ENCODE data around the gene SFMBT1.
"Not testable (repeated sequence)": the region's sequence is repeated elsewhere in the genome, so short reads cannot be mapped to it uniquely, and the experiment has no call there.

Gene SFMBT1

GRCh38 chr3:53039376-53039752 is 6.5 kb downstream of the SFMBT1 start:
- Histone ChIP-seq H3K36me3 (ENCODE audit: control insufficient read depth, insufficient read depth, low read length) (no peaks in the 10 kb centered on the region), H3K4me1 (ENCODE audit: control insufficient read depth, insufficient read depth, low read length, poor library complexity, severe bottlenecking) (peaks cover 38% of the 10 kb centered on the region), H3K9me3 (ENCODE audit: control insufficient read depth, low read length) (no peaks in the 10 kb centered on the region), H3K27ac (ENCODE audit: insufficient read depth, low read length, poor library complexity, severe bottlenecking) (no peak overlapping the region), H3K4me3 (ENCODE audit: insufficient read depth, low read depth, low read length, poor library complexity, severe bottlenecking) (no peak overlapping the region), H3K27me3 (replicated peaks; ENCODE audit: control insufficient read depth, insufficient read depth, low read length, poor library complexity, severe bottlenecking) (no peaks in the 10 kb centered on the region)
- no peak for DNase-seq

- no peaks in the 10 kb centered on the region for H3K36me3 ChIP-seq (ENCODE audit: control insufficient read depth, insufficient read depth, low read length)
- H3K27ac ChIP-seq (ENCODE audit: insufficient read depth, low read length, poor library complexity, severe bottlenecking) = no peak overlapping the region
- H3K4me3 ChIP-seq (ENCODE audit: insufficient read depth, low read depth, low read length, poor library complexity, severe bottlenecking) = no peak overlapping the region
- no peaks in the 10 kb centered on the region for H3K27me3 ChIP-seq (replicated peaks; ENCODE audit: control insufficient read depth, insufficient read depth, low read length, poor library complexity, severe bottlenecking)
- H3K4me1 ChIP-seq (ENCODE audit: control insufficient read depth, insufficient read depth, low read length, poor library complexity, severe bottlenecking) = peaks cover 38% of the 10 kb centered on the region
- H3K9me3 ChIP-seq (ENCODE audit: control insufficient read depth, low read length) = no peaks in the 10 kb centered on the region
- no peak for DNase-seq
These were observed 7.0 kb downstream of the SFMBT1 start for GRCh38 chr3:53038679-53039375.

- peak overlapping the region; percentile 20 for H3K27ac ChIP-seq (ENCODE audit: insufficient read depth, low read length, poor library complexity, severe bottlenecking)
- H3K27me3 ChIP-seq (replicated peaks; ENCODE audit: control insufficient read depth, insufficient read depth, low read length, poor library complexity, severe bottlenecking) = no peaks in the 10 kb centered on the region
- DNase-seq = no peak
- no peaks in the 10 kb centered on the region for H3K36me3 ChIP-seq (ENCODE audit: control insufficient read depth, insufficient read depth, low read length)
- peaks cover 46% of the 10 kb centered on the region for H3K4me1 ChIP-seq (ENCODE audit: control insufficient read depth, insufficient read depth, low read length, poor library complexity, severe bottlenecking)
- peak overlapping the region; percentile 3 for H3K4me3 ChIP-seq (ENCODE audit: insufficient read depth, low read depth, low read length, poor library complexity, severe bottlenecking)
- no peaks in the 10 kb centered on the region for H3K9me3 ChIP-seq (ENCODE audit: control insufficient read depth, low read length)
These were observed 9.9 kb downstream of the SFMBT1 start for GRCh38 chr3:53035825-53036619.

- not testable (repeated sequence) for H3K4me3 ChIP-seq (ENCODE audit: insufficient read depth, low read depth, low read length, poor library complexity, severe bottlenecking); H3K27me3 ChIP-seq (replicated peaks; ENCODE audit: control insufficient read depth, insufficient read depth, low read length, poor library complexity, severe bottlenecking); H3K36me3 ChIP-seq (ENCODE audit: control insufficient read depth, insufficient read depth, low read length); H3K9me3 ChIP-seq (ENCODE audit: control insufficient read depth, low read length); DNase-seq
- Histone ChIP-seq H3K27ac (ENCODE audit: insufficient read depth, low read length, poor library complexity, severe bottlenecking) (peak overlapping the region; percentile 20), H3K4me1 (ENCODE audit: control insufficient read depth, insufficient read depth, low read length, poor library complexity, severe bottlenecking) (peaks cover 44% of the 10 kb centered on the region)
These were observed 10.9 kb downstream of the SFMBT1 start for GRCh38 chr3:53035018-53035417.

GRCh38 chr3:53034411-53034810 is 11.5 kb downstream of the SFMBT1 start:
- not testable (repeated sequence) for H3K27me3 ChIP-seq (replicated peaks; ENCODE audit: control insufficient read depth, insufficient read depth, low read length, poor library complexity, severe bottlenecking); H3K4me3 ChIP-seq (ENCODE audit: insufficient read depth, low read depth, low read length, poor library complexity, severe bottlenecking)
- H3K4me1 ChIP-seq (ENCODE audit: control insufficient read depth, insufficient read depth, low read length, poor library complexity, severe bottlenecking) = peaks cover 41% of the 10 kb centered on the region

GRCh38 chr3:53032609-53033008 is 13.3 kb downstream of the SFMBT1 start:
- no peaks in the 10 kb centered on the region for H3K36me3 ChIP-seq (ENCODE audit: control insufficient read depth, insufficient read depth, low read length)
- no peak for DNase-seq
- no peak overlapping the region for H3K27ac ChIP-seq (ENCODE audit: insufficient read depth, low read length, poor library complexity, severe bottlenecking)
- no peaks in the 10 kb centered on the region for H3K9me3 ChIP-seq (ENCODE audit: control insufficient read depth, low read length)
- H3K27me3 ChIP-seq (replicated peaks; ENCODE audit: control insufficient read depth, insufficient read depth, low read length, poor library complexity, severe bottlenecking) = no peaks in the 10 kb centered on the region
- H3K4me3 ChIP-seq (ENCODE audit: insufficient read depth, low read depth, low read length, poor library complexity, severe bottlenecking) = no peak overlapping the region
- H3K4me1 ChIP-seq (ENCODE audit: control insufficient read depth, insufficient read depth, low read length, poor library complexity, severe bottlenecking) = peaks cover 33% of the 10 kb centered on the region

More at GRCh38 chr3:53034411-53034810, 11.5 kb downstream of the SFMBT1 start:
- not testable (repeated sequence) for H3K36me3 ChIP-seq (ENCODE audit: control insufficient read depth, insufficient read depth, low read length); DNase-seq; H3K27ac ChIP-seq (ENCODE audit: insufficient read depth, low read length, poor library complexity, severe bottlenecking); H3K9me3 ChIP-seq (ENCODE audit: control insufficient read depth, low read length)

GRCh38 chr3:53030619-53031449 is 15.0 kb downstream of the SFMBT1 start:
- H3K27me3 ChIP-seq (replicated peaks; ENCODE audit: control insufficient read depth, insufficient read depth, low read length, poor library complexity, severe bottlenecking) = no peaks in the 10 kb centered on the region
- H3K4me3 ChIP-seq (ENCODE audit: insufficient read depth, low read depth, low read length, poor library complexity, severe bottlenecking) = no peak overlapping the region
- DNase-seq = peak in 2 of 3 donors; percentile 4 to 17
- H3K27ac ChIP-seq (ENCODE audit: insufficient read depth, low read length, poor library complexity, severe bottlenecking) = peak overlapping the region; percentile 18
- peaks cover 32% of the 10 kb centered on the region for H3K4me1 ChIP-seq (ENCODE audit: control insufficient read depth, insufficient read depth, low read length, poor library complexity, severe bottlenecking)
- H3K9me3 ChIP-seq (ENCODE audit: control insufficient read depth, low read length) = no peaks in the 10 kb centered on the region
- no peaks in the 10 kb centered on the region for H3K36me3 ChIP-seq (ENCODE audit: control insufficient read depth, insufficient read depth, low read length)

- H3K27ac ChIP-seq (ENCODE audit: insufficient read depth, low read length, poor library complexity, severe bottlenecking) = no peak overlapping the region
- H3K4me3 ChIP-seq (ENCODE audit: insufficient read depth, low read depth, low read length, poor library complexity, severe bottlenecking) = no peak overlapping the region
- no peaks in the 10 kb centered on the region for H3K9me3 ChIP-seq (ENCODE audit: control insufficient read depth, low read length)
- peaks cover 23% of the 10 kb centered on the region for H3K4me1 ChIP-seq (ENCODE audit: control insufficient read depth, insufficient read depth, low read length, poor library complexity, severe bottlenecking)
- no peaks in the 10 kb centered on the region for H3K27me3 ChIP-seq (replicated peaks; ENCODE audit: control insufficient read depth, insufficient read depth, low read length, poor library complexity, severe bottlenecking)
- no peaks in the 10 kb centered on the region for H3K36me3 ChIP-seq (ENCODE audit: control insufficient read depth, insufficient read depth, low read length)
- DNase-seq = no peak
These were observed 17.2 kb downstream of the SFMBT1 start for GRCh38 chr3:53028641-53029040.

GRCh38 chr3:53027254-53027844 is 18.5 kb downstream of the SFMBT1 start:
- DNase-seq = no peak
- H3K4me1 ChIP-seq (ENCODE audit: control insufficient read depth, insufficient read depth, low read length, poor library complexity, severe bottlenecking) = peaks cover 28% of the 10 kb centered on the region

More at GRCh38 chr3:53027254-53027844, 18.5 kb downstream of the SFMBT1 start:
- H3K9me3 ChIP-seq (ENCODE audit: control insufficient read depth, low read length) = no peaks in the 10 kb centered on the region
- no peak overlapping the region for H3K27ac ChIP-seq (ENCODE audit: insufficient read depth, low read length, poor library complexity, severe bottlenecking)
- no peaks in the 10 kb centered on the region for H3K27me3 ChIP-seq (replicated peaks; ENCODE audit: control insufficient read depth, insufficient read depth, low read length, poor library complexity, severe bottlenecking)
- H3K36me3 ChIP-seq (ENCODE audit: control insufficient read depth, insufficient read depth, low read length) = no peaks in the 10 kb centered on the region
- no peak overlapping the region for H3K4me3 ChIP-seq (ENCODE audit: insufficient read depth, low read depth, low read length, poor library complexity, severe bottlenecking)
